ENCODE results near the gene ABHD17A.

ABHD17A gene

GRCh38 chr19:1844513-1845124, 40.7 kb downstream of the ABHD17A start:
- H3K9me3 Mint-ChIP-seq = no peaks in the 10 kb centered on the region
- no peak for DNase-seq
- peak overlapping the region; percentile 42 for H3K27ac Mint-ChIP-seq
- no peak for TF ChIP-seq CTCF (IDR thresholded peaks at IDR 0.05)
- H3K36me3 Mint-ChIP-seq (ENCODE audit: low read depth) = no peaks in the 10 kb centered on the region
- no peak overlapping the region for H3K4me3 Mint-ChIP-seq
- no peaks in the 10 kb centered on the region for H3K27me3 Mint-ChIP-seq (ENCODE audit: low read depth, poor library complexity)
- peaks cover 60% of the 10 kb centered on the region for H3K4me1 Mint-ChIP-seq

- no peaks in the 10 kb centered on the region for H3K36me3 Mint-ChIP-seq (ENCODE audit: low read depth)
- no peak for DNase-seq
- no peaks in the 10 kb centered on the region for H3K9me3 Mint-ChIP-seq
These were observed 41.5 kb downstream of the ABHD17A start for GRCh38 chr19:1843646-1844394.

GRCh38 chr19:1843116-1843515, 42.2 kb downstream of the ABHD17A start:
- Mint-ChIP-seq H3K4me3 (no peak overlapping the region), H3K27ac (no peak overlapping the region), H3K36me3 (ENCODE audit: low read depth) (no peaks in the 10 kb centered on the region), H3K27me3 (ENCODE audit: low read depth, poor library complexity) (no peaks in the 10 kb centered on the region), H3K9me3 (no peaks in the 10 kb centered on the region), H3K4me1 (peaks cover 62% of the 10 kb centered on the region)
- DNase-seq = no peak
- TF ChIP-seq CTCF (IDR thresholded peaks at IDR 0.05) = no peak

More at GRCh38 chr19:1843646-1844394, 41.5 kb downstream of the ABHD17A start:
- Mint-ChIP-seq H3K27ac (no peak overlapping the region), H3K4me3 (no peak overlapping the region), H3K27me3 (ENCODE audit: low read depth, poor library complexity) (no peaks in the 10 kb centered on the region), H3K4me1 (peaks cover 62% of the 10 kb centered on the region)
- TF ChIP-seq CTCF (IDR thresholded peaks at IDR 0.05) = peak; percentile 10

- no peak for DNase-seq
- H3K36me3 Mint-ChIP-seq (ENCODE audit: low read depth) = no peaks in the 10 kb centered on the region
- no peaks in the 10 kb centered on the region for H3K27me3 Mint-ChIP-seq (ENCODE audit: low read depth, poor library complexity)
- no peaks in the 10 kb centered on the region for H3K9me3 Mint-ChIP-seq
- H3K27ac Mint-ChIP-seq = peak overlapping the region; percentile 95
- H3K4me3 Mint-ChIP-seq = peak overlapping the region; percentile 36
- no peak for TF ChIP-seq CTCF (IDR thresholded peaks at IDR 0.05)
- peaks cover 53% of the 10 kb centered on the region for H3K4me1 Mint-ChIP-seq
These were observed 43.9 kb downstream of the ABHD17A start for GRCh38 chr19:1841209-1841924.

- no peak for DNase-seq
- H3K4me1 Mint-ChIP-seq = peaks cover 47% of the 10 kb centered on the region
- no peaks in the 10 kb centered on the region for H3K9me3 Mint-ChIP-seq
- H3K4me3 Mint-ChIP-seq = peak overlapping the region; percentile 36
- no peak for TF ChIP-seq CTCF (IDR thresholded peaks at IDR 0.05)
- H3K36me3 Mint-ChIP-seq (ENCODE audit: low read depth) = no peaks in the 10 kb centered on the region
- H3K27ac Mint-ChIP-seq = peak overlapping the region; percentile 95
- no peaks in the 10 kb centered on the region for H3K27me3 Mint-ChIP-seq (ENCODE audit: low read depth, poor library complexity)
These were observed 44.7 kb downstream of the ABHD17A start for GRCh38 chr19:1840541-1841115.
